ENCODE results near the gene SLC38A5. TPM values are rescaled to one million over a fixed set of nuclear protein-coding genes. Genes with fewer than 3 reads are reported as not detected.
"Not testable (repeated sequence)": the region's sequence is repeated elsewhere in the genome, so short reads cannot be mapped to it uniquely, and the experiment has no call there.

Gene SLC38A5
- total RNA-seq, 1 donor from 2014 or later = 2.6 TPM

DNA sequence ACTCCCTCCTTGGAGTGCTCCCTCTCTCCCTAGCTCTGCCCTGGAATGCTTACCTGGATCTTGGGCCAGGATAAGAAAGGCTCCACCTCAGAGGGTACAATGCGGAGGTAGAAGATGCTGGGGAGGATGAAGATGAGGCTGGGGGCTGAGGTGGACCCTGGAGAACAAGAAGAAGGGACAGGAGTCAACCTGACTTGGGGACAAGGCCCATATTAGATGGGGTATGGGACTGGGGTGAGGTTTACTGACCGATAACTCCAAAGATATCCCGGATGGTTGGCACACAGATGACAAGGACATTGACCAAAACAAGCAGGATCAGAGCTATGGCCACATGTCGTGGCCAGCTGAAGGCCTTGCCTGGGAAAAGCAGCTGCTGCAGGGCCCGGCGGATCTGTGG lies 10.6 kb downstream of the SLC38A5 start:
- peak; percentile 70 for DNase-seq (ENCODE audit: low spot score)
- peaks cover 3% of the 10 kb centered on the region for H3K36me3 Mint-ChIP-seq (ENCODE audit: low read depth)
- H3K4me3 Mint-ChIP-seq (ENCODE audit: unreplicated experiment) = no peak overlapping the region
- H3K4me1 Mint-ChIP-seq (ENCODE audit: low read depth) = peaks cover 5% of the 10 kb centered on the region
- H3K27ac Mint-ChIP-seq (ENCODE audit: unreplicated experiment) = no peak overlapping the region
- peaks cover 17% of the 10 kb centered on the region for H3K9me3 Mint-ChIP-seq (ENCODE audit: low read depth)
- H3K27me3 Mint-ChIP-seq (ENCODE audit: low read depth) = no peaks in the 10 kb centered on the region
- TF ChIP-seq, protein P1, sequence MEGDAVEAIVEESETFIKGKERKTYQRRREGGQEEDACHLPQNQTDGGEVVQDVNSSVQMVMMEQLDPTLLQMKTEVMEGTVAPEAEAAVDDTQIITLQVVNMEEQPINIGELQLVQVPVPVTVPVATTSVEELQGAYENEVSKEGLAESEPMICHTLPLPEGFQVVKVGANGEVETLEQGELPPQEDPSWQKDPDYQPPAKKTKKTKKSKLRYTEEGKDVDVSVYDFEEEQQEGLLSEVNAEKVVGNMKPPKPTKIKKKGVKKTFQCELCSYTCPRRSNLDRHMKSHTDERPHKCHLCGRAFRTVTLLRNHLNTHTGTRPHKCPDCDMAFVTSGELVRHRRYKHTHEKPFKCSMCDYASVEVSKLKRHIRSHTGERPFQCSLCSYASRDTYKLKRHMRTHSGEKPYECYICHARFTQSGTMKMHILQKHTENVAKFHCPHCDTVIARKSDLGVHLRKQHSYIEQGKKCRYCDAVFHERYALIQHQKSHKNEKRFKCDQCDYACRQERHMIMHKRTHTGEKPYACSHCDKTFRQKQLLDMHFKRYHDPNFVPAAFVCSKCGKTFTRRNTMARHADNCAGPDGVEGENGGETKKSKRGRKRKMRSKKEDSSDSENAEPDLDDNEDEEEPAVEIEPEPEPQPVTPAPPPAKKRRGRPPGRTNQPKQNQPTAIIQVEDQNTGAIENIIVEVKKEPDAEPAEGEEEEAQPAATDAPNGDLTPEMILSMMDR (IDR thresholded peaks at IDR 0.05) = no peak

- TF ChIP-seq, protein P1 (IDR thresholded peaks at IDR 0.05) = no peak
- no peak overlapping the region for H3K27ac Mint-ChIP-seq (ENCODE audit: unreplicated experiment)
- peaks cover 19% of the 10 kb centered on the region for H3K9me3 Mint-ChIP-seq (ENCODE audit: low read depth)
- DNase-seq (ENCODE audit: low spot score) = no peak
- H3K36me3 Mint-ChIP-seq (ENCODE audit: low read depth) = peaks cover 3% of the 10 kb centered on the region
- H3K27me3 Mint-ChIP-seq (ENCODE audit: low read depth) = no peaks in the 10 kb centered on the region
- no peaks in the 10 kb centered on the region for H3K4me1 Mint-ChIP-seq (ENCODE audit: low read depth)
- no peak overlapping the region for H3K4me3 Mint-ChIP-seq (ENCODE audit: unreplicated experiment)
Measured at GRCh38 chrX:48458711-48459110, 11.3 kb downstream of the SLC38A5 start.

GRCh38 chrX:48456628-48457331 lies 13.3 kb downstream of the SLC38A5 start:
- DNase-seq (ENCODE audit: low spot score) = no peak
- no peaks in the 10 kb centered on the region for H3K36me3 Mint-ChIP-seq (ENCODE audit: low read depth)
- no peak overlapping the region for H3K27ac Mint-ChIP-seq (ENCODE audit: unreplicated experiment)
- no peaks in the 10 kb centered on the region for H3K27me3 Mint-ChIP-seq (ENCODE audit: low read depth)
- H3K9me3 Mint-ChIP-seq (ENCODE audit: low read depth) = peaks cover 16% of the 10 kb centered on the region
- no peaks in the 10 kb centered on the region for H3K4me1 Mint-ChIP-seq (ENCODE audit: low read depth)
- no peak overlapping the region for H3K4me3 Mint-ChIP-seq (ENCODE audit: unreplicated experiment)
- TF ChIP-seq, protein P1 (IDR thresholded peaks at IDR 0.05) = no peak

- TF ChIP-seq, protein P1 (IDR thresholded peaks at IDR 0.05) = no peak
- DNase-seq (ENCODE audit: low spot score) = no peak
- H3K27me3 Mint-ChIP-seq (ENCODE audit: low read depth) = no peaks in the 10 kb centered on the region
- peaks cover 9% of the 10 kb centered on the region for H3K9me3 Mint-ChIP-seq (ENCODE audit: low read depth)
- no peak overlapping the region for H3K27ac Mint-ChIP-seq (ENCODE audit: unreplicated experiment)
- H3K4me1 Mint-ChIP-seq (ENCODE audit: low read depth) = no peaks in the 10 kb centered on the region
- H3K36me3 Mint-ChIP-seq (ENCODE audit: low read depth) = no peaks in the 10 kb centered on the region
- H3K4me3 Mint-ChIP-seq (ENCODE audit: unreplicated experiment) = no peak overlapping the region
Measured at GRCh38 chrX:48451708-48452107, 18.4 kb downstream of the SLC38A5 start.

DNA sequence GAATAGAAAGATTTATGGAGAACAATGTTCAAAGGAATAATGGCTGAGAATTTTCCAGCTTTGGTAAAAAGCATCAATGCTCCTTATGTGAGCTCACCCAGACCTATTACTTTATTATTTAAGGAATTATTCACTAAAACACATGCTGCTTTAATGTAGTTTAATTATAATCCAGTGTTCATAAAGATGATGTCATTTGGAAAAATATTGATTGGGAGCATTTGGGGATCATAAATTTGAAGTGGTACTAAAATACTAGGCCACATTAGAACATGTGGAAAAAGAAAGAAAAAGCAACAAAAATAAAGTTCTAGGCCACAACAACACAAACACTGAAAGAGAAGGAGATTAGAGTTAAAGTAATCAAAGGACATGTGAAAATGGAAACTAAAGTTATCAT lies 20.0 kb downstream of the SLC38A5 start:
- no peak for DNase-seq (ENCODE audit: low spot score)
- H3K27me3 Mint-ChIP-seq (ENCODE audit: low read depth) = no peaks in the 10 kb centered on the region
- H3K27ac Mint-ChIP-seq (ENCODE audit: unreplicated experiment) = no peak overlapping the region
- no peaks in the 10 kb centered on the region for H3K4me1 Mint-ChIP-seq (ENCODE audit: low read depth)
- peaks cover 15% of the 10 kb centered on the region for H3K9me3 Mint-ChIP-seq (ENCODE audit: low read depth)
- H3K4me3 Mint-ChIP-seq (ENCODE audit: unreplicated experiment) = no peak overlapping the region
- TF ChIP-seq, protein P1 (IDR thresholded peaks at IDR 0.05) = no peak
- H3K36me3 Mint-ChIP-seq (ENCODE audit: low read depth) = no peaks in the 10 kb centered on the region

DNA sequence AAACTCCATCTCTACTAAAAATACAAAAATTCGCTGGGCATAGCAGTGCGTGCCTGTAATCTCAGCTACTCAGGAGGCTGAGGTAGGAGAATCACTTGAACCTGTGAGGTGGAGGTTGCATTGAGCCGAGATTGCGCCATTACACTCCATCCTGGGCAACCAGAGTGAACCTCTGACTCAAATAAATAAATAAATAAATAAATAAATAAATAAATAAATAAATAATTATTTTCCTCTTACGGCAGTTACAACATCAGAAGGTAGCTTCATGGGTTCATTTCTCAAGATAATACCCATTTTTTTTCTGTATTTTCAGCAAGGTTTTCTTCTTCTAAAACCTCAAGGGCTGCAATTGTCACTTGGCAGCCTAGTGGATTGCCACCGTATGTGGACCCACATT lies 22.9 kb downstream of the SLC38A5 start:
- not testable (repeated sequence) for H3K36me3 Mint-ChIP-seq (ENCODE audit: low read depth); H3K27ac Mint-ChIP-seq (ENCODE audit: unreplicated experiment); DNase-seq (ENCODE audit: low spot score); H3K27me3 Mint-ChIP-seq (ENCODE audit: low read depth); H3K4me1 Mint-ChIP-seq (ENCODE audit: low read depth); H3K4me3 Mint-ChIP-seq (ENCODE audit: unreplicated experiment)
- peaks cover 10% of the 10 kb centered on the region for H3K9me3 Mint-ChIP-seq (ENCODE audit: low read depth)

GRCh38 chrX:48433713-48434112 lies 36.3 kb downstream of the SLC38A5 start:
- peaks cover 26% of the 10 kb centered on the region for H3K9me3 Mint-ChIP-seq (ENCODE audit: low read depth)
- H3K27ac Mint-ChIP-seq (ENCODE audit: unreplicated experiment); DNase-seq (ENCODE audit: low spot score); H3K4me1 Mint-ChIP-seq (ENCODE audit: low read depth); H3K36me3 Mint-ChIP-seq (ENCODE audit: low read depth); H3K4me3 Mint-ChIP-seq (ENCODE audit: unreplicated experiment); H3K27me3 Mint-ChIP-seq (ENCODE audit: low read depth): not testable (repeated sequence)

- not testable (repeated sequence) for H3K27me3 Mint-ChIP-seq (ENCODE audit: low read depth); H3K27ac Mint-ChIP-seq (ENCODE audit: unreplicated experiment); H3K36me3 Mint-ChIP-seq (ENCODE audit: low read depth); H3K4me1 Mint-ChIP-seq (ENCODE audit: low read depth); H3K4me3 Mint-ChIP-seq (ENCODE audit: unreplicated experiment); DNase-seq (ENCODE audit: low spot score)
- H3K9me3 Mint-ChIP-seq (ENCODE audit: low read depth) = peaks cover 14% of the 10 kb centered on the region
Measured at GRCh38 chrX:48430166-48430565, 39.9 kb downstream of the SLC38A5 start.

Measured in chondrocyte (in vitro differentiated cells).